GM19099 (cell line): ENCODE results near the gene FIG4.

ENCODE experiments used
- POLR2A ChIP-seq: IDR thresholded peaks from 3 replicates; pipeline ENCODE4 v1.6.1; 2011; ENCODE audit warnings: low read depth; ENCODE audit not compliant: insufficient read length; ENCODE audit errors: extremely low read depth

The FIG4 gene

DNA sequence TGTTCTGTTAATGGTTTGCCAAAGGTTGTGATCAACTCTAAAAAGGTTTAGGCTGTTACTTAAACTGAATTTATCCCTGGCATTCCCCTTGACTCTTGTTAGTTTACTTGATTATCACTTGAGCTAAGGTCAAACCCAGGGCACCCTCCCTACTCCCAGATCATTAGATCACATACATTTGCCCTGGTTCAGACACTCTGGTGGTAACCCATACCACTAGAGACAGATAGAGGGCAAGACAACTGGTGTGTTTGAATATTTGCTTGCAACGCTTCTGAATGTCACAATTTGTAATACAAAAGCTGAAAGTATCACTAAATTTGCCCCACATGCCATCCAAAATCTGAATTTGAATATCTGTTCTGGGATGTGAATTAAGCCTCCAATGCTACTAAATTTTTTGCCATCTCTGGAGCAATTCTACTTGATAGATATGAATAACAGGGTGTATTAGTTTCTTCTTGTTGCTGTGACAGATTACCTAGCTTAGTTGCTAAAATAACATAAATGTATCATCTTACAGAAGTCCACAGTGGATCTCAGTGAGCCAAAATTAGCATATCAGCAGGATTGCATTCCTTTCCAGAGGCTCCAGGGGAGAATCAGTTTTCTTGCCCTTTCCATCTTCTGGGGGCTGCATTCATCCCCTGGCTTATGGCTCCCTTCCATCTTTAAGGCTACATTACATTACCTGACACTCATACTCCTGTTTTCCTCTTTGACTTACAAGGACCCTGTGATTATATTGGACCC, 45.4 kb downstream of the FIG4 start:
- TF ChIP-seq POLR2A = no peak

DNA sequence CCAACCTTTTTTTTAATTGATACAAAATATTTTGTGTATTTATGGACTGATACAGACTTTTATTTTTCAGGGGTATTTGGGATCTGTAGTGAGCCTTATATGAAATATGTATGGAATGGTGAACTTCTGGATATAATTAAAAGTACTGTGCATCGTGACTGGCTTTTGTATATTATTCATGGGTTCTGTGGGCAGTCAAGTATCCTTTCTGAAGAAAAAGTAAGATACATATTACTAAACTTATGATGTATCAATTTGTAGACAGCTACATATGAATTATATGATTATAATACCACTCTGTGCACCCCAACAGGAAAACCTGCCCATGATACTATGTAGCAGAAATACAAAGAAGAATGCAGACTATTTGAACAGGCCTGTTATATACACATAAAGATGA, 47.2 kb downstream of the FIG4 start:
- no peak for TF ChIP-seq POLR2A

DNA sequence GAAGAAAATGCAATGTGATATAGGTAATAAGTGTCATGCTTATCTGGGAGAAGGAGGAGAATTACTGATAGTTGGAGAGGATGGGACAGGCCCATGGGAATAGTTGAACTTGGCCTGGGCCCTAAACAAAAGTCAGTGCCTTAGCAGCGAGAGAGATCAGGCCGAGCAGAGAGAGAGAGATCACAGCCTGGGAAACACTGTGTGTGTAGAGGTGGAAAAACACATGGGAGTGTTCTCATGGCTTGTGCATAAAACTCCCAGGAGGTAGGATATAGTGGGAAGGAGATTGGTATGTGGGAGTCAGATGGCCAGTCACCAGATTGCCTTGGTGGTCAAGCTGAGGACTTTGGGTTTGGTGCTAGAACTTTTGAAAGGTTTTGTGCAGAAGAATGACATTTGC, 47.6 kb downstream of the FIG4 start:
- no peak for TF ChIP-seq POLR2A

DNA sequence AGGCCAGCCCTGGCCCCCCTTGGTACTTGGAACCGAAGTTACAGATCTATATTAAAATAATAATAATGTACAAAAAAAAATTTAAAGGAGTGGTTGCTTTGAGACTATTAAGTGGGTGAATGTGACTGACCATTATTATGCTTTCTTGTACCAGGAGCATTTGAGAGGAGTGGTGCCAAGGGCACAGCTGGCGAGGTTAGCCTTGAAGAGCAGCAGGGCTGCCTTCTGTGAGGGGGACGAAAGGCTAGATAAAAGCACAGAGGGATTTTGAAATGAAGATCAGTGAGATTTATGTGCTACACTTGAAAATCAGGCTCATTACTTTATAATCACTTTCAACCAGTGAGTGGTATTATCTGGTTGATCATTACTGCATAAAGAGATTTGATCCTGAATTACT, 48.6 kb downstream of the FIG4 start:
- TF ChIP-seq POLR2A = no peak

DNA sequence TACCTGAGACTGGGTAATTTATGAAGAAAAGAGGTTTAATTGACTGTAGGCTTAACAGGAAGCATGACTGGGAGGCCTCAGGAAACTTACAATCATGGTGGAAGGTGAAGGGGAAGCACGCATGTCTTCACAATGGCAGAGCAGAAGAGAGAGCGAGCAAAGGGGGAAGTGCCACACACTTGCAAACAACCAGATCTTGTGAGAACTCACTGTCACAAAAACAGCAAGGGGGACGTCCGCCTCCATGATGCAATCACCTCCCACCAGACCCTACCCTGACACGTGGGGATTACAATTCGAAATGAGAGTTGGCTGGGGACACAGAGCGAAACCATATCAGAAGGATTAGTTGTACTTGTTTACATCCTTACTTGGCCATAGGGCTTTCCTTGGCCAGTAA, 49.7 kb downstream of the FIG4 start:
- no peak for TF ChIP-seq POLR2A

DNA sequence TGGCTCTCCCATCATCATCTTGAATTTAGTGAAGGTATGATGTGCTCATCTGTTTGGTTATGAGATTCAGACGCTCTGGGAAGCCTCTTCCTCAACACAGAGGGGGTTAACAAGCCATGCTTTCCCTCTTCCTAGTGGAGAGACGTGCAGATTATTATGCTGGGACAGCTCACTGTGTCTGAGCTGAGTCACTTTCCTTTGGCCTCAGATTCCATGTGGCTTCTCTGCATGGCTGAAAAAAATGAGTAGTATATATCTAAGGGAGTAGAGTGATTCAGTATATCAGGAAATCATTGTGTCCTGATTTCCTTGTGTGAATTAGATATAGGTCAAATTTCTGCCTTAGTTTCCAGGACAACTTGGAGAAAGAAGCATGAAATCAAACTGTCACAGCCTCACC, 52.6 kb downstream of the FIG4 start:
- no peak for TF ChIP-seq POLR2A

DNA sequence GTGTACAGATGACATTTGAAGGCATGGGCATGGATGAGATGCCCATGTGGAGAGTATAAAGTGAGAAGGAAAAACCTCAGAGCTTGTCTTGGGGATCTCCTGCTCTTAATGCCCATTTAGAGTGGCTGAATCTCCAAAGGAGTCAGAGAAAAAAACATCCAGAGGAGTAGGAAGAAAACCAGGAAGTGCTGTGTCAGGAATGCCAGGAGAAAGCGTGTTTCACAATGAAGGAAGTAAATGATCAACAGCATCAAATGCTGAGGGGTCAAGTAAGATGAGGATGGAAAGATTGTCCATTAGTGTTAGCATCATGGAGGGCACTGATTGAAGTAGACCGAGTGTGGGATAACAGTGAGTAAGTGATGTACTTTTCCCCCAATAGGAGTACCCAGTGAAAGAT, 56.1 kb downstream of the FIG4 start:
- no peak for TF ChIP-seq POLR2A

DNA sequence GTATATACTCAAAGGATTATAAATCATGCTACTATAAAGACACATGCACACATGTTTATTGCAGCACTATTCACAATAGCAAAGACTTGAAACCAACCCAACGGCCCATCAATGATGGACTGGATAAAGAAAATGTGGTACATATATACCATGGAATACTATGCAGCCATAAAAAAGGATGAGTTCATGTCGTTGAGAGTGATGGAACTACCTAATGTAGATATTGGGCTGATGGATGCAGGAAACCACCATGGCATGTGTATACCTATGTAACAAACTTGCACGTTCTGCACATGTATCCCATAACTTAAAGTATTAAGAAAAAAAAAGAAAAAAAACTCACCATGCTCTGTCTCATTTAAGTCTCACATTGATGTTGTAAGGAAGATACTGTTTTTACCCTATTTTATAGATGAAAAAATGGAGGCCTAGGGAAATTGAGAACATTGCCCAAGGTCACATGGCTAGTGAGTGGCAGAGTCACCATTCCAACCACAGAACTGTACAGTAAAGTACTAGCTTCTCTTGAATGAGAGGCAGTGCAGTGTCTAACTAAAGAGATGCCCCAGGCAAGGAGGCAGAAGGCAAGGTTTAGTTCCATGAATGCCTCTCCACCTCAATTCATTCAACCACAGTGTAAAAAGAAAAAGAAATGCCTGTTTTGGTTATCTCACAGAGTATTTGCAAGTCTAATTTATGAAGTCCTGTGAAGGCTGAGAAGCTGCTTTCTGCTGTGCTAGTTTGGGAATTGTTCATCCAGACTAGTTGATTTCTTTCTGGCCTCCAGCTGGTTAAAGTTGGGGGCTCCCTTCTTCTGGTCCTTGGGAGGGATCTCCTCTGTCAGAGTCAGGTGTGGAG, 68.2 kb downstream of the FIG4 start:
- no peak for TF ChIP-seq POLR2A

DNA sequence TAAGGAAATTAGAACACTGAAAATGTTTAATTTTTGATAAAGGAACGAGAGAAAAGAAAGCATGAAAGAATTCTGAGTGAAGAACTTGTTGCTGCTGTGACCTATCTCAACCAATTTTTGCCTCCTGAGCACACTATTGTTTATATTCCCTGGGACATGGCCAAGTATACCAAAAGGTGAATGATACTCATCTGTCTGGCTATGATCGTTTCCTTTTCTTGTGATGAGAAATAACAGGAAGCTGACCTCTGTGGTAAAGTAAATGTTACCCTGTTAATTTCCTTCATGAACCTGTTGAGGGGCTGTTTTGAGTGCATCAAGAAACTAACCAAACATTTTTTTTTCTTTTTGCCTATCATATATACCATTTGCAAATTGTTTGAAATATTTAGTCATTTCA, 69.1 kb downstream of the FIG4 start:
- no peak for TF ChIP-seq POLR2A

DNA sequence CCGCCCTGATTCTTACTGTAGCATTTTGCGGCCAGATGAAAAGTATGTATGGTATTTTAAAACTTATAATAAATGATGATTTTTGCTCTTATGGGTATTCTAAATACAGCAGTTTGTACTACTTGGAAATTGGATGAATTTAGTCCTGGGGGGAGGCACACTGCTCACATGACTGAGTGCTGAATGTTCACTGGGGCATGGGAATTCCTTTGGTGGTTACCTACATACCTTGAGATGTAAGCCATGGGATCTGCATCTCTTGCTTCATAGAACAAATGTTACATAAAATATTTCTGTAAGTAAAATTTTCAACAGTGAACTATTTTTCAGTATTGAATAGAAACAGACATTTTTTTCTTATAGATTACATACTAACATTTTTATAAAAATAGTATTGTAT, 71.1 kb downstream of the FIG4 start:
- no peak for TF ChIP-seq POLR2A

DNA sequence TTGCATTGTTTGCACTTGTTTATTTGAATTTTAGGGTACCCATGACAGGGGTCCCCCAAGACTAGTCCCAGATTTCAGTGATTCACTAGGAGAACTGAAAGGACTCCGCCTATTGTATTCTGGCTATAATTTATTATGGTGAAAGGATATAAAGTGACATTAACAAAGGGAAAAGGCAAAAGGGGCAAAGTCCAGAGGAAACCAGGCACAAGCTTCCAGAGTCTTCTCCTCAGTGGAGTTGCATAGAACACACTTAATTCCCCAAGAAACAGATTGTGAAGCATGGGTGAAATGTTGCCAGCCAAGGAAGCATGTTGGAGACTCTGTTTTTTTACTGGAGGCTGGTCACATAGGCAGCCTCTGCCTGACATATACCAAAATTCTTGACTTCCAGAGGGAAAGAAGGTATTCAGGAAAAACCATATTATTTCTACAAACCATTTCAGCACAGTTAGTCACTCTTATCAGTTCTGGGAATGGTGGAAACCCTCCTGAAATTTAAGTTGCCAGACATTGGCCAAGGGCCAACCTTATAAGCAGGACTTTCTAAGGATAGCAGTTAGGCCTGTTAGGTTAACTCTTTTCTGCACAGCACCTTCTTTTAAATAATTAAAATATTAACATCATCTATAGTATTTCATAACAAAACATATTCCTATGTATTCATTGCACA, 71.8 kb downstream of the FIG4 start:
- TF ChIP-seq POLR2A = no peak

DNA sequence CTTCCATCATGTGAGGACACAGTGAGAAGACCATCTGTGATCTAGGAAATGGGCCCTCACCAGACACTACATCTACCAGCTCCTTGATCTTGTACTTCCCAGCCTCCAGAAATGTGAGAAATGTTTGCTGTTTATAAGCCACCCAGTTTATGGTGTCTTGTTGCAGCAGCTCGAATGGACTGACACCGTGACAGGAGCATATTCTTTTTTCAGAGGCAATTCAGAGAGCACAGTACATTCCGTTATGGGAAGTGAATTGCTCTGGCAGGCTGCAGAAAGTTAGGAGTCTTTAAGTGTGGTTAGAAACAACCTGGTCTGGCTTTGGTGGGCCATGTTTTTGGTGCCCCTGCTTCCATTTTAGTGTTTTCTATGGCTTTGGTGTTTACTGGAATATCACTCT, 75.1 kb downstream of the FIG4 start:
- TF ChIP-seq POLR2A = no peak

DNA sequence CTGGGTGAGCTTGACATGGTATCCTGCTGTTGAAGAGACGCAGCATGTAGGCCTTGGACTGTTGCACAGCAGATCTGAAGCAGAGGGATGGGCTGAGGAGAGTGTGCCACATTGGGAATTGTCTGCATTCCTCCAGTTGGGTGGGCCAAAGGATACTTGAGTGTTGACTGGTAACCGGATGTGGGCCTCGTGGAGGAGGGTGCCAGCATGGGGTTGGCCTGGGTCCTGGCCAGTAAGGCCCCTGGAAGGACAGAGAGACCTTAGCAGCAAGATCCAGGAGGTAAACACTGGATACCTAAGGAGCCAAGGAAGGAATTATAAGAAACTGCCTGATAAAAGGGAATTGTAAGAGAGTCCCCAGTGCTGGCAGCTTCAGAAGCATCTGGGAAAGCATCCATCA, 76.9 kb downstream of the FIG4 start:
- no peak for TF ChIP-seq POLR2A

DNA sequence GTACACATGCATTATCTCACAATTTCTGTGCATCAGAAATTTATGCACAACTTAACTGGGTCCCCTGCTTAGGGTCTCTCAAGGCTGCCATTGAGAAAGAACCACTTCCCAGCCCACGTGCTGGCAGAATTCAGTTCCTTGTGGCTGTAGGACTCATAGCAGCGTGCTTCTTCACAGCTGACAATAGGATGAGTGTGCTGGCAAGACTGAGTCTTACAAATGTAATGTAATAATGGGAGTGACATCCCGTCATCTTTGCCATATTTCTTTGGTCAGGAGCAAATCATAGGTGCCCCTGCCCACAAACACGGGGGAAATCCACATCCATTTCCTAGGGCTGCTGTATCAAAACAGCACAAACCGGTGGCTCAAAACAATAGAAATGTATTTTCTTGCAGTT, 77.4 kb downstream of the FIG4 start:
- TF ChIP-seq POLR2A = no peak

DNA sequence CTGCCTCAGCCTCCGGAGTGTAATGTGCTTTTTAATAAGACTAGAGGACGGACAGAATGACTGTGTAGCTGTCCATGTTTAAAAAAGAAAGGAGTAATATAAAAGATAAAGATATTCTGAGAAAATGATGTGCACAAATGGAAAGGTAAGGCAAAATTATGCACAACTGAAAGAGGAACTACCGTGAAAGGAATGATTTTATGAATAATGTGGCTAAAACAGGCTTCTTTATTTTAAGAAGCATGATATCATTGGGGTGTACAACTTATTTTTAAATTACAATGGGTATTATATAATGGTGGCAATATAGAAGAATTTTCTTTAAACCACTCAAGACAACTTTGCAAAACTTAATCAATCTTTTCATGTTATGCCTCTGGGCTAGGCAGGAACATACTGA, 78.1 kb downstream of the FIG4 start:
- TF ChIP-seq POLR2A = no peak

DNA sequence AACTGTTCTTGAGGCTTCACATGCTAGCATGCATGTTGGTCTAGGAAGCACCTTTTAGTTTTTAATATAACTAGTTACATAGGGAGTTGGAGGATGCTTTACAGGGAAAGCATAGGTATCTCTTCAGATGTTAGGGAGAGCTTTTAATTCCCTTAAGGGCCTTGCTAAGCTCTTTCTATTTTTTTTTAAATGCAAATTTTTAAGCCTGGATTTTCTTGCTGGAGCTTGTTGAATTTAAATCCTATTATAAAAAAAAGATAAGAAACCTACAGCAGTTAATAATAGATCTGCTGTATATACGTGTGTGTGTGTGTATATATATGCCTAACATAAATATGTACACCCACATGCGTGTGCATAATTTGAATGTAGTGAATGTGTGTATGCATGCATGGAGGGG, 79.0 kb downstream of the FIG4 start:
- TF ChIP-seq POLR2A = no peak
